ENCODE measurements around the gene RASAL2.

Gene RASAL2

GRCh38 chr1:178464566-178464965 lies 370.7 kb downstream of the RASAL2 start:
- H3K9me3 ChIP-seq (ENCODE audit: control insufficient read depth, low read length) = no peaks in the 10 kb centered on the region
- H3K36me3 ChIP-seq (ENCODE audit: control insufficient read depth, insufficient read depth, low read length, severe bottlenecking) = peaks cover 37% of the 10 kb centered on the region
- no peak overlapping the region for H3K4me3 ChIP-seq (ENCODE audit: low read length)
- no peaks in the 10 kb centered on the region for H3K27me3 ChIP-seq (replicated peaks; ENCODE audit: control insufficient read depth, insufficient read depth, low read length)
- DNase-seq (ENCODE audit: low read depth) = peak; percentile 54
- no peak overlapping the region for H3K9ac ChIP-seq (ENCODE audit: low read length)
- H3K4me1 ChIP-seq (ENCODE audit: control insufficient read depth, insufficient read depth, low read length) = peaks cover 14% of the 10 kb centered on the region

- no peak overlapping the region for H3K9ac ChIP-seq (ENCODE audit: low read length)
- H3K4me3 ChIP-seq (ENCODE audit: low read length) = no peak overlapping the region
- H3K27me3 ChIP-seq (replicated peaks; ENCODE audit: control insufficient read depth, insufficient read depth, low read length) = no peaks in the 10 kb centered on the region
- no peaks in the 10 kb centered on the region for H3K9me3 ChIP-seq (ENCODE audit: control insufficient read depth, low read length)
- DNase-seq (ENCODE audit: low read depth) = peak; percentile 75
- H3K4me1 ChIP-seq (ENCODE audit: control insufficient read depth, insufficient read depth, low read length) = peaks cover 14% of the 10 kb centered on the region
- H3K36me3 ChIP-seq (ENCODE audit: control insufficient read depth, insufficient read depth, low read length, severe bottlenecking) = peaks cover 41% of the 10 kb centered on the region
Measured at GRCh38 chr1:178465011-178465410, 371.1 kb downstream of the RASAL2 start.

- no peak overlapping the region for H3K9ac ChIP-seq (ENCODE audit: low read length)
Measured at GRCh38 chr1:178467837-178468236, 373.9 kb downstream of the RASAL2 start.

GRCh38 chr1:178470411-178470960 lies 376.6 kb downstream of the RASAL2 start:
- H3K9me3 ChIP-seq (ENCODE audit: control insufficient read depth, low read length) = no peaks in the 10 kb centered on the region
- no peak overlapping the region for H3K9ac ChIP-seq (ENCODE audit: low read length)
- H3K4me1 ChIP-seq (ENCODE audit: control insufficient read depth, insufficient read depth, low read length) = peaks cover 7% of the 10 kb centered on the region
- DNase-seq (ENCODE audit: low read depth) = no peak
- no peaks in the 10 kb centered on the region for H3K27me3 ChIP-seq (replicated peaks; ENCODE audit: control insufficient read depth, insufficient read depth, low read length)
- H3K4me3 ChIP-seq (ENCODE audit: low read length) = no peak overlapping the region
- peaks cover 88% of the 10 kb centered on the region for H3K36me3 ChIP-seq (ENCODE audit: control insufficient read depth, insufficient read depth, low read length, severe bottlenecking)

More at GRCh38 chr1:178467837-178468236, 373.9 kb downstream of the RASAL2 start:
- Histone ChIP-seq H3K4me1 (ENCODE audit: control insufficient read depth, insufficient read depth, low read length) (peaks cover 19% of the 10 kb centered on the region), H3K4me3 (ENCODE audit: low read length) (no peak overlapping the region), H3K9me3 (ENCODE audit: control insufficient read depth, low read length) (no peaks in the 10 kb centered on the region), H3K36me3 (ENCODE audit: control insufficient read depth, insufficient read depth, low read length, severe bottlenecking) (peaks cover 62% of the 10 kb centered on the region), H3K27me3 (replicated peaks; ENCODE audit: control insufficient read depth, insufficient read depth, low read length) (no peaks in the 10 kb centered on the region)
- DNase-seq (ENCODE audit: low read depth) = no peak

- Histone ChIP-seq H3K27me3 (replicated peaks; ENCODE audit: control insufficient read depth, insufficient read depth, low read length) (no peaks in the 10 kb centered on the region), H3K9me3 (ENCODE audit: control insufficient read depth, low read length) (no peaks in the 10 kb centered on the region), H3K36me3 (ENCODE audit: control insufficient read depth, insufficient read depth, low read length, severe bottlenecking) (peaks cover 82% of the 10 kb centered on the region), H3K9ac (ENCODE audit: low read length) (no peak overlapping the region), H3K4me3 (ENCODE audit: low read length) (no peak overlapping the region), H3K4me1 (ENCODE audit: control insufficient read depth, insufficient read depth, low read length) (peaks cover 5% of the 10 kb centered on the region)
- no peak for DNase-seq (ENCODE audit: low read depth)
Measured at GRCh38 chr1:178472531-178472930, 378.6 kb downstream of the RASAL2 start.

- Histone ChIP-seq H3K4me1 (ENCODE audit: control insufficient read depth, insufficient read depth, low read length) (no peaks in the 10 kb centered on the region), H3K9ac (ENCODE audit: low read length) (no peak overlapping the region), H3K4me3 (ENCODE audit: low read length) (no peak overlapping the region), H3K9me3 (ENCODE audit: control insufficient read depth, low read length) (no peaks in the 10 kb centered on the region), H3K36me3 (ENCODE audit: control insufficient read depth, insufficient read depth, low read length, severe bottlenecking) (peaks cover 50% of the 10 kb centered on the region), H3K27me3 (replicated peaks; ENCODE audit: control insufficient read depth, insufficient read depth, low read length) (no peaks in the 10 kb centered on the region)
- no peak for DNase-seq (ENCODE audit: low read depth)
Measured at GRCh38 chr1:178477373-178477772, 383.5 kb downstream of the RASAL2 start.

- no peaks in the 10 kb centered on the region for H3K4me1 ChIP-seq (ENCODE audit: control insufficient read depth, insufficient read depth, low read length)
- H3K36me3 ChIP-seq (ENCODE audit: control insufficient read depth, insufficient read depth, low read length, severe bottlenecking) = peaks cover 51% of the 10 kb centered on the region
- no peak overlapping the region for H3K9ac ChIP-seq (ENCODE audit: low read length)
- no peak for DNase-seq (ENCODE audit: low read depth)
- H3K9me3 ChIP-seq (ENCODE audit: control insufficient read depth, low read length) = no peaks in the 10 kb centered on the region
- H3K4me3 ChIP-seq (ENCODE audit: low read length) = no peak overlapping the region
- no peaks in the 10 kb centered on the region for H3K27me3 ChIP-seq (replicated peaks; ENCODE audit: control insufficient read depth, insufficient read depth, low read length)
Measured at GRCh38 chr1:178477841-178478240, 383.9 kb downstream of the RASAL2 start.

GRCh38 chr1:178483251-178483957 lies 389.5 kb downstream of the RASAL2 start:
- H3K9ac ChIP-seq (ENCODE audit: low read length) = no peak overlapping the region
- H3K36me3 ChIP-seq (ENCODE audit: control insufficient read depth, insufficient read depth, low read length, severe bottlenecking) = peaks cover 20% of the 10 kb centered on the region
- no peak overlapping the region for H3K4me3 ChIP-seq (ENCODE audit: low read length)
- H3K9me3 ChIP-seq (ENCODE audit: control insufficient read depth, low read length) = no peaks in the 10 kb centered on the region
- no peaks in the 10 kb centered on the region for H3K27me3 ChIP-seq (replicated peaks; ENCODE audit: control insufficient read depth, insufficient read depth, low read length)
- no peak for DNase-seq (ENCODE audit: low read depth)
- H3K4me1 ChIP-seq (ENCODE audit: control insufficient read depth, insufficient read depth, low read length) = peaks cover 14% of the 10 kb centered on the region

GRCh38 chr1:178484698-178485225 lies 390.9 kb downstream of the RASAL2 start:
- Histone ChIP-seq H3K4me3 (ENCODE audit: low read length) (no peak overlapping the region), H3K4me1 (ENCODE audit: control insufficient read depth, insufficient read depth, low read length) (peaks cover 14% of the 10 kb centered on the region), H3K36me3 (ENCODE audit: control insufficient read depth, insufficient read depth, low read length, severe bottlenecking) (peaks cover 14% of the 10 kb centered on the region)

GRCh38 chr1:178485541-178485981 lies 391.7 kb downstream of the RASAL2 start:
- H3K4me1 ChIP-seq (ENCODE audit: control insufficient read depth, insufficient read depth, low read length) = peaks cover 14% of the 10 kb centered on the region
- H3K9ac ChIP-seq (ENCODE audit: low read length) = no peak overlapping the region
- H3K27me3 ChIP-seq (replicated peaks; ENCODE audit: control insufficient read depth, insufficient read depth, low read length) = no peaks in the 10 kb centered on the region
- H3K4me3 ChIP-seq (ENCODE audit: low read length) = no peak overlapping the region
- no peaks in the 10 kb centered on the region for H3K9me3 ChIP-seq (ENCODE audit: control insufficient read depth, low read length)
- H3K36me3 ChIP-seq (ENCODE audit: control insufficient read depth, insufficient read depth, low read length, severe bottlenecking) = peaks cover 9% of the 10 kb centered on the region
- no peak for DNase-seq (ENCODE audit: low read depth)

More at GRCh38 chr1:178484698-178485225, 390.9 kb downstream of the RASAL2 start:
- DNase-seq (ENCODE audit: low read depth) = no peak
- Histone ChIP-seq H3K9me3 (ENCODE audit: control insufficient read depth, low read length) (no peaks in the 10 kb centered on the region), H3K9ac (ENCODE audit: low read length) (no peak overlapping the region), H3K27me3 (replicated peaks; ENCODE audit: control insufficient read depth, insufficient read depth, low read length) (no peaks in the 10 kb centered on the region)

- Histone ChIP-seq H3K36me3 (ENCODE audit: control insufficient read depth, insufficient read depth, low read length, severe bottlenecking) (peaks cover 9% of the 10 kb centered on the region), H3K27me3 (replicated peaks; ENCODE audit: control insufficient read depth, insufficient read depth, low read length) (no peaks in the 10 kb centered on the region), H3K9ac (ENCODE audit: low read length) (peak overlapping the region; percentile 54), H3K9me3 (ENCODE audit: control insufficient read depth, low read length) (no peaks in the 10 kb centered on the region), H3K4me1 (ENCODE audit: control insufficient read depth, insufficient read depth, low read length) (peaks cover 14% of the 10 kb centered on the region), H3K4me3 (ENCODE audit: low read length) (peak overlapping the region; percentile 67)
- DNase-seq (ENCODE audit: low read depth) = no peak
Measured at GRCh38 chr1:178486100-178487069, 392.5 kb downstream of the RASAL2 start.

Measured in adipocyte (in vitro differentiated cells).